ENCODE measurements around the gene DHRS7B.
A peak's percentile ranks its signal among the peaks of the same experiment; 100 is the strongest.
"Not testable (repeated sequence)": the region's sequence is repeated elsewhere in the genome, so short reads cannot be mapped to it uniquely, and the experiment has no call there.

Gene DHRS7B

GRCh38 chr17:21214777-21215541, 88.2 kb downstream of the DHRS7B start:
- peaks cover 15% of the 10 kb centered on the region for H3K4me1 ChIP-seq (ENCODE audit: control insufficient read depth, insufficient read depth, low read length)
- peak overlapping the region; percentile 94 for H3K4me3 ChIP-seq (ENCODE audit: low read depth, low read length)
- H3K9me3 ChIP-seq (ENCODE audit: control insufficient read depth, insufficient read depth, low read length) = no peaks in the 10 kb centered on the region

GRCh38 chr17:21215935-21216334, 89.2 kb downstream of the DHRS7B start:
- Histone ChIP-seq H3K4me3 (ENCODE audit: low read depth, low read length) (no peak overlapping the region), H3K9ac (ENCODE audit: low read depth, low read length) (no peak overlapping the region)

More at GRCh38 chr17:21214777-21215541, 88.2 kb downstream of the DHRS7B start:
- Histone ChIP-seq H3K9ac (ENCODE audit: low read depth, low read length) (peak overlapping the region; percentile 94), H3K27me3 (ENCODE audit: control insufficient read depth, insufficient read depth, low read length) (no peaks in the 10 kb centered on the region), H3K36me3 (ENCODE audit: control insufficient read depth, insufficient read depth, low read length) (peaks cover 8% of the 10 kb centered on the region)

GRCh38 chr17:21217346-21217745, 90.6 kb downstream of the DHRS7B start:
- Histone ChIP-seq H3K4me1 (ENCODE audit: control insufficient read depth, insufficient read depth, low read length) (peaks cover 8% of the 10 kb centered on the region), H3K9me3 (ENCODE audit: control insufficient read depth, insufficient read depth, low read length) (no peaks in the 10 kb centered on the region), H3K4me3 (ENCODE audit: low read depth, low read length) (no peak overlapping the region), H3K36me3 (ENCODE audit: control insufficient read depth, insufficient read depth, low read length) (no peaks in the 10 kb centered on the region), H3K27me3 (ENCODE audit: control insufficient read depth, insufficient read depth, low read length) (no peaks in the 10 kb centered on the region), H3K9ac (ENCODE audit: low read depth, low read length) (no peak overlapping the region)

More at GRCh38 chr17:21215935-21216334, 89.2 kb downstream of the DHRS7B start:
- no peaks in the 10 kb centered on the region for H3K27me3 ChIP-seq (ENCODE audit: control insufficient read depth, insufficient read depth, low read length)
- no peaks in the 10 kb centered on the region for H3K36me3 ChIP-seq (ENCODE audit: control insufficient read depth, insufficient read depth, low read length)
- peaks cover 12% of the 10 kb centered on the region for H3K4me1 ChIP-seq (ENCODE audit: control insufficient read depth, insufficient read depth, low read length)
- H3K9me3 ChIP-seq (ENCODE audit: control insufficient read depth, insufficient read depth, low read length) = no peaks in the 10 kb centered on the region

- H3K27me3 ChIP-seq (ENCODE audit: control insufficient read depth, insufficient read depth, low read length) = no peaks in the 10 kb centered on the region
- no peak overlapping the region for H3K9ac ChIP-seq (ENCODE audit: low read depth, low read length)
- H3K36me3 ChIP-seq (ENCODE audit: control insufficient read depth, insufficient read depth, low read length) = peaks cover 3% of the 10 kb centered on the region
- no peak overlapping the region for H3K4me3 ChIP-seq (ENCODE audit: low read depth, low read length)
- peaks cover 7% of the 10 kb centered on the region for H3K4me1 ChIP-seq (ENCODE audit: control insufficient read depth, insufficient read depth, low read length)
- H3K9me3 ChIP-seq (ENCODE audit: control insufficient read depth, insufficient read depth, low read length) = no peaks in the 10 kb centered on the region
These were observed 91.3 kb downstream of the DHRS7B start for GRCh38 chr17:21218101-21218500.

- no peak overlapping the region for H3K9ac ChIP-seq (ENCODE audit: low read depth, low read length)
- H3K36me3 ChIP-seq (ENCODE audit: control insufficient read depth, insufficient read depth, low read length) = peaks cover 3% of the 10 kb centered on the region
- no peaks in the 10 kb centered on the region for H3K27me3 ChIP-seq (ENCODE audit: control insufficient read depth, insufficient read depth, low read length)
- peaks cover 7% of the 10 kb centered on the region for H3K4me1 ChIP-seq (ENCODE audit: control insufficient read depth, insufficient read depth, low read length)
- H3K9me3 ChIP-seq (ENCODE audit: control insufficient read depth, insufficient read depth, low read length) = no peaks in the 10 kb centered on the region
- H3K4me3 ChIP-seq (ENCODE audit: low read depth, low read length) = no peak overlapping the region
These were observed 92.1 kb downstream of the DHRS7B start for GRCh38 chr17:21218831-21219380.

- no peak overlapping the region for H3K9ac ChIP-seq (ENCODE audit: low read depth, low read length)
- peaks cover 3% of the 10 kb centered on the region for H3K36me3 ChIP-seq (ENCODE audit: control insufficient read depth, insufficient read depth, low read length)
- no peaks in the 10 kb centered on the region for H3K27me3 ChIP-seq (ENCODE audit: control insufficient read depth, insufficient read depth, low read length)
- H3K9me3 ChIP-seq (ENCODE audit: control insufficient read depth, insufficient read depth, low read length) = no peaks in the 10 kb centered on the region
- H3K4me1 ChIP-seq (ENCODE audit: control insufficient read depth, insufficient read depth, low read length) = no peaks in the 10 kb centered on the region
- H3K4me3 ChIP-seq (ENCODE audit: low read depth, low read length) = no peak overlapping the region
These were observed 96.3 kb downstream of the DHRS7B start for GRCh38 chr17:21223086-21223485.

- not testable (repeated sequence) for H3K4me3 ChIP-seq (ENCODE audit: low read depth, low read length); H3K9me3 ChIP-seq (ENCODE audit: control insufficient read depth, insufficient read depth, low read length); H3K9ac ChIP-seq (ENCODE audit: low read depth, low read length); H3K4me1 ChIP-seq (ENCODE audit: control insufficient read depth, insufficient read depth, low read length); H3K36me3 ChIP-seq (ENCODE audit: control insufficient read depth, insufficient read depth, low read length); H3K27me3 ChIP-seq (ENCODE audit: control insufficient read depth, insufficient read depth, low read length)
These were observed 100.5 kb downstream of the DHRS7B start for GRCh38 chr17:21227277-21227676.

- H3K4me1 ChIP-seq (ENCODE audit: control insufficient read depth, insufficient read depth, low read length) = no peaks in the 10 kb centered on the region
- H3K9me3 ChIP-seq (ENCODE audit: control insufficient read depth, insufficient read depth, low read length) = no peaks in the 10 kb centered on the region
- no peak overlapping the region for H3K9ac ChIP-seq (ENCODE audit: low read depth, low read length)
- no peaks in the 10 kb centered on the region for H3K36me3 ChIP-seq (ENCODE audit: control insufficient read depth, insufficient read depth, low read length)
- no peaks in the 10 kb centered on the region for H3K27me3 ChIP-seq (ENCODE audit: control insufficient read depth, insufficient read depth, low read length)
- H3K4me3 ChIP-seq (ENCODE audit: low read depth, low read length) = no peak overlapping the region
These were observed 101.3 kb downstream of the DHRS7B start for GRCh38 chr17:21228111-21228510.

- no peak overlapping the region for H3K4me3 ChIP-seq (ENCODE audit: low read depth, low read length)
- no peaks in the 10 kb centered on the region for H3K27me3 ChIP-seq (ENCODE audit: control insufficient read depth, insufficient read depth, low read length)
These were observed 102.1 kb downstream of the DHRS7B start for GRCh38 chr17:21228845-21229244.

GRCh38 chr17:21231533-21231932, 104.8 kb downstream of the DHRS7B start:
- H3K27me3 ChIP-seq (ENCODE audit: control insufficient read depth, insufficient read depth, low read length) = no peaks in the 10 kb centered on the region
- no peak overlapping the region for H3K4me3 ChIP-seq (ENCODE audit: low read depth, low read length)
- H3K9me3 ChIP-seq (ENCODE audit: control insufficient read depth, insufficient read depth, low read length) = no peaks in the 10 kb centered on the region
- no peak overlapping the region for H3K9ac ChIP-seq (ENCODE audit: low read depth, low read length)
- H3K4me1 ChIP-seq (ENCODE audit: control insufficient read depth, insufficient read depth, low read length) = no peaks in the 10 kb centered on the region
- no peaks in the 10 kb centered on the region for H3K36me3 ChIP-seq (ENCODE audit: control insufficient read depth, insufficient read depth, low read length)

More at GRCh38 chr17:21228845-21229244, 102.1 kb downstream of the DHRS7B start:
- H3K36me3 ChIP-seq (ENCODE audit: control insufficient read depth, insufficient read depth, low read length) = no peaks in the 10 kb centered on the region
- no peaks in the 10 kb centered on the region for H3K9me3 ChIP-seq (ENCODE audit: control insufficient read depth, insufficient read depth, low read length)
- no peaks in the 10 kb centered on the region for H3K4me1 ChIP-seq (ENCODE audit: control insufficient read depth, insufficient read depth, low read length)
- no peak overlapping the region for H3K9ac ChIP-seq (ENCODE audit: low read depth, low read length)

- Histone ChIP-seq H3K4me3 (ENCODE audit: low read depth, low read length) (no peak overlapping the region), H3K27me3 (ENCODE audit: control insufficient read depth, insufficient read depth, low read length) (no peaks in the 10 kb centered on the region), H3K9me3 (ENCODE audit: control insufficient read depth, insufficient read depth, low read length) (no peaks in the 10 kb centered on the region), H3K4me1 (ENCODE audit: control insufficient read depth, insufficient read depth, low read length) (no peaks in the 10 kb centered on the region), H3K9ac (ENCODE audit: low read depth, low read length) (no peak overlapping the region), H3K36me3 (ENCODE audit: control insufficient read depth, insufficient read depth, low read length) (no peaks in the 10 kb centered on the region)
These were observed 105.4 kb downstream of the DHRS7B start for GRCh38 chr17:21232033-21232749.
